Measurements from ENCODE around the gene TTI1.

GRCh38 chr20:38034108-38034649 is 923 bp upstream of the TTI1 start:
- TF ChIP-seq BCL6 (CRISPR knock-in tag; IDR thresholded peaks at IDR 0.05) (no peak), PREB (CRISPR knock-in tag; IDR thresholded peaks at IDR 0.05) (no peak), SP1 (CRISPR knock-in tag; IDR thresholded peaks at IDR 0.05) (no peak), SAFB2 (IDR thresholded peaks at IDR 0.05; ENCODE audit: borderline replicate concordance, low read depth, low read length, severe bottlenecking) (no peak), CBX2 (IDR thresholded peaks at IDR 0.05; ENCODE audit: insufficient read depth, low read length, poor library complexity, severe bottlenecking) (no peak), JUND (IDR thresholded peaks at IDR 0.05; ENCODE audit: borderline replicate concordance, low read depth, low read length) (no peak), JUND (tag; IDR thresholded peaks at IDR 0.05; ENCODE audit: borderline replicate concordance, low read depth, low read length) (no peak), POLR2A (conservative IDR thresholded peaks at IDR 0.05) (no peak), ZNF274 (IDR thresholded peaks at IDR 0.05; ENCODE audit: borderline replicate concordance, low read depth, low read length) (no peak)
